Measurements from ENCODE around the gene LPIN1.

The LPIN1 gene

DNA sequence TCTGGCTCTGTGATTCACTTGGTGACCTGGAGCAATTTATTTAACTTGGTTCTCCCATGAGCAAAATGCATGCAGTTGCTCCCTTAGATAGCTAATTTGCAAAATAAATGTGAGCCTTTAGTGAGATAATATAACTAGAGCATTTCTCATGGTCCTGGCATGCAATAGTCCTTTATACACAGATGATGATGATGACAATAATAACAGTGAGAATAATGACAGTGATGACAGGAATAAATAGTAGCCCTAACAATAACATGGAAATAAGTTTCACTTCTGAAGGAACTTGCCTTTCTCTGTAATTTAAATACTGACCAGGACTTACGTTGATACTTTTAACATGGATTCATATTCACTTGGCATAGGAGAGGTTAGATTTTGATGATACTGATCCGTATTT, 49.2 kb downstream of the LPIN1 start:
- TF ChIP-seq TAF1 (IDR thresholded peaks at IDR 0.05; ENCODE audit: borderline replicate concordance, insufficient read depth, low read length) (no peak), FOXP2 (optimal IDR thresholded peaks at IDR 0.05; ENCODE audit: borderline replicate concordance, extremely low read depth, extremely low read length, insufficient read depth) (no peak), SIN3A (IDR thresholded peaks at IDR 0.05; ENCODE audit: borderline replicate concordance, insufficient read depth, low read length) (no peak)

DNA sequence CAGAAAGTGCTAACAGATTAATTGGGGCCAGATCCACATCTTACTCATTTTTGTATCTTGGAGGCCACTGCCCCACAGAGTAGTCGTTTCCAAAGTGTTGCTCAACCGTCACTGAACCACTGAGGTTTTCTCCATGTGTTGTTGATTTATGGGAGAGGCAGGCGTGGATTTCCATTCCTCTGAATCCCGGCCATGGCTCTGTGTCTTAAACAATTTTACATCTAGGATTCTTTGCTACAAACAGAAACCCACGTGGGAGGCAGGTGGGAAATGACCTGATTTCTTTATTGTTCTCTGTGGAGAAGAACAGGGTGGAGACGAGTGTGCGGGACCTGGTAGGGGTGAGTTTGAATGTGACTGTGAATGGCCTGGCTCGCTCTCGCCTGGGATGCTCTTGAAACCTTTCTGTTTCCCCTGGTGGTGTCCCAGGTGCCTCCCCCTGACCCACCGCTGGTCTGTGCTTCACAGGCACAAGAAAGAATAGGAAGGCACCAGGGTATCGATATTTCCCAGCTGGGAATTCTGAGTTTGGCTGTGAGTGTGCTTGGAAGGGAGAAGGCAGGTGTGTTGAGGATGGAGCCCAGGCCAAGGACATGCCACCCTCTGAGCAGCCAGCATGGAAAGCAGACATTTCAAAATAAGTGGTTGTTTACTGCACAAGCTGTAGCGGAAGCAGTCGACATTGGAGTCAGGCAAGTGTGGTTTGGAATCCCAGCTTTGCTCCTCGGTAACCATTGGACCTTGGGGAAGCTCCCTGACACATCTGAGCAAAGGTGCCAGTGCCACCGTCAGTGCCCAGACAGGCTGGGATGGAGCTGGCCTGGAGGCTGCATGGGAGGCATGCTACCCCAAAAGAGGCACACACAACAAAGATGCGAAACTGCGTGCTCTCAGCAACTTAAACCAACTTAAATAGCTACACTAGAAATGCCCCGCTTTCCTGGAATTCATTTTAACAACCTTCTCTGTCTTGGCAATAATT, 50.0 kb downstream of the LPIN1 start:
- no peak for TF ChIP-seq TAF1 (IDR thresholded peaks at IDR 0.05; ENCODE audit: borderline replicate concordance, insufficient read depth, low read length)
- TF ChIP-seq FOXP2 (optimal IDR thresholded peaks at IDR 0.05; ENCODE audit: borderline replicate concordance, extremely low read depth, extremely low read length, insufficient read depth): no peak
- no peak for TF ChIP-seq SIN3A (IDR thresholded peaks at IDR 0.05; ENCODE audit: borderline replicate concordance, insufficient read depth, low read length)
- no peak for TF ChIP-seq POLR2AphosphoS5 (IDR thresholded peaks at IDR 0.05; ENCODE audit: low read depth, low read length)
- TF ChIP-seq REST (IDR thresholded peaks at IDR 0.05; ENCODE audit: insufficient read depth in 1 of 2, low read depth in 2 of 2, low read length in 2 of 2): no peak

DNA sequence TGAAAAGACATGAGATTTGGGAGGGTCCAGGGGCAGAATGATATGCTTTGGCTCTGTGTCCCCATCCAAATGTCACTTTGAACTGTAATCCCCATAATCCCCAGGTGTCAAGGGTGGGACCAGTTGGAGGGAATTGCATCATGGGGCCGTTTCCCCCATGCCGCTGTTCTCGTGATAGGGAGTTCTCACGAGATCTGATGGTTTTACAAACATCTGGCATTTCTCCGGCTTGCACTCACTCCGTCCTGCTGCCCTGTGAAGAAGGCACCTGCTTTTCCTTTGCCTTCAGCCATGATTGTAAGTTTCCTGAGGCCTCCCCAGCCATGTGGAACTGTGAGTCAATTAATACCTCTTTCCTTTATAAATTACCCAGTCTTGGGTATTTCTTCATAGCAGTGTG, 51.4 kb downstream of the LPIN1 start:
- TF ChIP-seq POLR2AphosphoS5 (IDR thresholded peaks at IDR 0.05; ENCODE audit: low read depth, low read length): no peak
- TF ChIP-seq TAF1 (IDR thresholded peaks at IDR 0.05; ENCODE audit: borderline replicate concordance, insufficient read depth, low read length): no peak
- TF ChIP-seq REST (IDR thresholded peaks at IDR 0.05; ENCODE audit: insufficient read depth in 1 of 2, low read depth in 2 of 2, low read length in 2 of 2): no peak
- no peak for TF ChIP-seq SIN3A (IDR thresholded peaks at IDR 0.05; ENCODE audit: borderline replicate concordance, insufficient read depth, low read length)
- TF ChIP-seq FOXP2 (optimal IDR thresholded peaks at IDR 0.05; ENCODE audit: borderline replicate concordance, extremely low read depth, extremely low read length, insufficient read depth): no peak

GRCh38 chr2:11798701-11799435, 52.4 kb downstream of the LPIN1 start:
- TF ChIP-seq REST (IDR thresholded peaks at IDR 0.05; ENCODE audit: insufficient read depth in 1 of 2, low read depth in 2 of 2, low read length in 2 of 2) (no peak), TAF1 (IDR thresholded peaks at IDR 0.05; ENCODE audit: borderline replicate concordance, insufficient read depth, low read length) (no peak), POLR2AphosphoS5 (IDR thresholded peaks at IDR 0.05; ENCODE audit: low read depth, low read length) (no peak), SIN3A (IDR thresholded peaks at IDR 0.05; ENCODE audit: borderline replicate concordance, insufficient read depth, low read length) (no peak), FOXP2 (optimal IDR thresholded peaks at IDR 0.05; ENCODE audit: borderline replicate concordance, extremely low read depth, extremely low read length, insufficient read depth) (no peak)

DNA sequence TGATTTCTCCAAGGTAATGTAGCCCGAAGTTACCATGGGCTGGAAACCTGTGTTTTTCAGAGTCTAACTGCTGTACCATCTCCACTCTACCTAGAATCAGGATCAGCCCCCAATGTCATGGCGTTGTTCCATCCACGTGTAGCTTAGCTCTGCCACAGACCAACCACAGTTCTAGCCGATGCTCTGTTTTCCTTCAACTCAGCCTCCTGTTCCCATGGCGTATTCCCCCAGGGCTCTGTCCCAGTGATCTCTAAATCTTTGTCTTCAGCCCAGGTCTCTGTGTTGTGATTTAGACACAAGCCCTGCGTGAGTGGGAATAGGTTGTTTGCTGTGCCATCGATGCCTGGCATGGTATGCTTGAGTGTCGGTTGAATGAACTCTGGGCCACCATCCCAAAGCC, 53.4 kb downstream of the LPIN1 start:
- TF ChIP-seq REST (IDR thresholded peaks at IDR 0.05; ENCODE audit: insufficient read depth in 1 of 2, low read depth in 2 of 2, low read length in 2 of 2) (no peak), TAF1 (IDR thresholded peaks at IDR 0.05; ENCODE audit: borderline replicate concordance, insufficient read depth, low read length) (no peak), POLR2AphosphoS5 (IDR thresholded peaks at IDR 0.05; ENCODE audit: low read depth, low read length) (no peak), SIN3A (IDR thresholded peaks at IDR 0.05; ENCODE audit: borderline replicate concordance, insufficient read depth, low read length) (no peak), FOXP2 (optimal IDR thresholded peaks at IDR 0.05; ENCODE audit: borderline replicate concordance, extremely low read depth, extremely low read length, insufficient read depth) (no peak)
